CD14-positive monocyte (primary cell): ENCODE results near the gene IL11RA. TPM values are rescaled to one million over a fixed set of nuclear protein-coding genes. Genes with fewer than 3 reads are reported as not detected.
A peak's percentile ranks its signal among the peaks of the same experiment; 100 is the strongest.

Experiments
- DNase-seq, 3 donors: peaks; one replicate each; pipeline ENCODE4 v3.0.0-alpha.2; 2011 to 2022
- H2AFZ ChIP-seq: 2 replicates; pipeline ENCODE4 v1.6.0; 2012; ENCODE audit warnings: mild to moderate bottlenecking, low read depth, low read length, inconsistent platforms; ENCODE audit not compliant: insufficient read depth, poor library complexity, severe bottlenecking
- H3K27ac ChIP-seq, 2 donors: 1 replicate in 1 of 2; 2 replicates in 1 of 2; pipeline ENCODE4 v1.5.1; 2012 to 2013; ENCODE audit warnings: low read length in 2 of 2, control low read depth in 1 of 2, inconsistent platforms in 1 of 2, low read depth in 1 of 2, mild to moderate bottlenecking in 1 of 2
- H3K27me3 ChIP-seq, 2 donors: one replicate each; pipeline versions ENCODE4 v1.6.0 to v1.6.1; 2011 to 2013; ENCODE audit warnings: low read length in 2 of 2; ENCODE audit not compliant: control insufficient read depth in 2 of 2, insufficient read depth in 2 of 2
- H3K36me3 ChIP-seq, 2 donors: replicated peaks in 1 of 2; 1 replicate in 1 of 2; 2 replicates in 1 of 2; pipeline versions ENCODE4 v1.5.1 to v1.6.1; 2012 to 2013; ENCODE audit warnings: low read length in 2 of 2, control low read depth in 1 of 2, inconsistent platforms in 1 of 2, mild to moderate bottlenecking in 1 of 2; ENCODE audit not compliant: insufficient read depth in 2 of 2, control insufficient read depth in 1 of 2
- H3K4me1 ChIP-seq, 2 donors: 1 replicate in 1 of 2; 2 replicates in 1 of 2; pipeline versions ENCODE4 v1.5.1 to v1.6.1; 2012 to 2013; ENCODE audit warnings: low read length in 2 of 2, control low read depth in 1 of 2, inconsistent platforms in 1 of 2, mild to moderate bottlenecking in 1 of 2, moderate library complexity in 1 of 2; ENCODE audit not compliant: insufficient read depth in 2 of 2, control insufficient read depth in 1 of 2
- H3K4me2 ChIP-seq: replicated peaks from 2 replicates; pipeline ENCODE3; 2012; ENCODE audit warnings: low read length, moderate library complexity, mild to moderate bottlenecking; ENCODE audit not compliant: poor library complexity, severe bottlenecking; ENCODE audit errors: extremely low read depth
- H3K4me3 ChIP-seq, 3 experiments: fragments of 200-600 bp in 1 of 3; sonication (generic) in 1 of 3; replicated peaks in 1 of 3; 1 replicate in 2 of 3; 2 replicates in 1 of 3; pipeline ENCODE4 v1.5.1; 2011 to 2013; ENCODE audit warnings: low read length in 3 of 3, mild to moderate bottlenecking in 3 of 3, control low read depth in 2 of 3, low read depth in 2 of 3, inconsistent platforms in 1 of 3, moderate library complexity in 1 of 3
- H3K79me2 ChIP-seq: 2 replicates; pipeline ENCODE4 v1.6.0; 2012; ENCODE audit warnings: mild to moderate bottlenecking, control low read depth, inconsistent platforms, low read length, moderate library complexity; ENCODE audit not compliant: insufficient read depth
- H3K9ac ChIP-seq: 2 replicates; pipeline ENCODE4 v1.6.0; 2017; ENCODE audit warnings: low read length, mild to moderate bottlenecking; ENCODE audit not compliant: insufficient read depth, poor library complexity, severe bottlenecking
- H3K9me3 ChIP-seq, 2 donors: replicated peaks in 1 of 2; 1 replicate in 1 of 2; 2 replicates in 1 of 2; pipeline versions ENCODE4 v1.5.1 to v1.6.1; 2012 to 2013; ENCODE audit warnings: low read length in 2 of 2, control low read depth in 1 of 2; ENCODE audit not compliant: control insufficient read depth in 1 of 2, insufficient read depth in 1 of 2
- H4K20me1 ChIP-seq: 2 replicates; pipeline ENCODE4 v1.6.0; 2012; ENCODE audit warnings: mild to moderate bottlenecking, low read length, control low read depth, moderate library complexity; ENCODE audit not compliant: insufficient read depth
- H3K27ac Mint-ChIP-seq, 7 donors: one replicate each; pipeline ENCODE4 v1.8.0; 2020; ENCODE audit warnings: mild to moderate bottlenecking in 7 of 7, mixed read lengths in 7 of 7, moderate library complexity in 6 of 7, inconsistent platforms in 2 of 7
- H3K27me3 Mint-ChIP-seq, 3 donors: one replicate each; pipeline ENCODE4 v1.8.0; 2021 to 2022; ENCODE audit warnings: low read depth in 3 of 3, mild to moderate bottlenecking in 3 of 3, mixed read lengths in 3 of 3, moderate library complexity in 3 of 3, inconsistent platforms in 1 of 3
- H3K36me3 Mint-ChIP-seq, 2 donors: one replicate each; pipeline ENCODE4 v1.8.0; 2020; ENCODE audit warnings: mixed read lengths in 2 of 2, inconsistent platforms in 1 of 2, mild to moderate bottlenecking in 1 of 2
- H3K4me1 Mint-ChIP-seq: one replicate; pipeline ENCODE4 v1.8.0; 2020; ENCODE audit warnings: mild to moderate bottlenecking, mixed read lengths
- H3K4me3 Mint-ChIP-seq, 2 donors: one replicate each; pipeline ENCODE4 v1.8.0; 2020; ENCODE audit warnings: mild to moderate bottlenecking in 2 of 2, mixed read lengths in 2 of 2, moderate library complexity in 1 of 2
- H3K9me3 Mint-ChIP-seq, 7 donors: one replicate each; pipeline ENCODE4 v1.8.0; 2020 to 2022; ENCODE audit warnings: mixed read lengths in 7 of 7, mild to moderate bottlenecking in 6 of 7, moderate library complexity in 6 of 7, inconsistent platforms in 2 of 7
- WGBS: methylation state at CpG from one replicate; pipeline ENCODE4 v1.1.5; 2013; ENCODE audit warnings: missing lambda C conversion rate; ENCODE audit not compliant: insufficient coverage; 5-methylcytosine and 5-hydroxymethylcytosine counted together
- intact Hi-C, 2 donors: fragments of 100-400 bp; cut with micrococcal nuclease; formaldehyde crosslinking; loops; one replicate each; pipeline versions ENCODE4 v1.15.0 to v1.15.1; 2023
- polyA plus RNA-seq, 3 donors: library from polyadenylated mRNA; depleted of rRNA in 1 of 3; unstranded in 2 of 3; stranded (reverse) in 1 of 3; fragments of 300-500 nt in 2 of 3; fragments of >200 nt in 1 of 3; fragmentation: Illumina TruSeq in 2 of 3; gene quantifications; 1 replicate in 2 of 3; 2 replicates in 1 of 3; pipeline ENCODE4 v1.2.3, GENCODE V29; 2012 to 2021
- TF ChIP-seq, protein P1 (sequence below): fragments of 200-600 bp; IDR thresholded peaks from one replicate; pipeline ENCODE4 v1.8.0; 2022; ENCODE audit warnings: antibody characterized with exemption, mild to moderate bottlenecking

The IL11RA gene
- polyA plus RNA-seq, 3 donors = 2.8 to 39.1 (median 4.1) TPM

DNA sequence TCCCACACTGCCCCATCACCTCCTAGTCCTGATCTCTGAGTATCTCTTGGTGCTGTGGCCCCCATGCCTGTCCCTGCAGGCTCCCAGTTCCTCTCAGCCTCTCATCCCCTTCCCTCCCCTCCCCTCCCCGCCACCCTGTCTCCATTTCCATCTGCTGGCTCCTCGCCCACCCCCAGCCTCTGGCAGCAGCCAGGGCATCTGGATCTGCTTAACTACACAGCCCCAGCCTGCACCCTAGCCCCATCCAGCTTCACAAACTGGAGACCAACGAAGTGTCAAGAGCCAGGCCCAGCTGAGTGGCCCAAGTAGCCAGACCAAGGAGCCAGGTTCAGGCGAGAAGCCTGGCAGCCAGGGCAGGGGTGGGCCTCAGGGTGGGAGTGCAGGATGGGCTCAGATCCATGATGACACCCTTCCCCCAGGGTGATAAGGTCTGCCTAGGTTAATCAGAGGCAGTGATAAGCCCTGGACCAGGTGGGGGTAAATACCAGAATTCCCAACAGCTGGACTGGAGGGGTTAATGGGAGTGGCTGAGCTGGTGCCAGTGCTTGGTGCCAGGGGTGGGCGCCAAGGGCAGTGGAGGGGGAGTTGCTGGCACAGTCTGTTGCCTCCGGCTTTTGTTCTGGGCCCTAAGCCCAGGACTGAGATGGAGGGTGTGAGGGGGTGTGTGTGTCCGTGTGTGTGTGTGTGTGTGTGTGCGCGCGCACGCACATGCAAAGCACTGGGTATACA lies 2.5 kb downstream of the IL11RA start:
- DNase-seq = no peak
- H3K36me3 ChIP-seq = peaks cover 6 to 16% of the 10 kb centered on the region in 2 donors
- no peaks in the 10 kb centered on the region for H3K9me3 ChIP-seq
- H2AFZ ChIP-seq = no peak overlapping the region
- no peaks in the 10 kb centered on the region for H4K20me1 ChIP-seq
- no peaks in the 10 kb centered on the region for H3K27me3 ChIP-seq
- H3K79me2 ChIP-seq = no peaks in the 10 kb centered on the region
- no peak overlapping the region for H3K9ac ChIP-seq
- WGBS = 78% methylated on average over 6 of the region's 11 CpGs
- no peak overlapping the region for H3K27ac ChIP-seq
- intact Hi-C loops = no loop called here
- H3K4me2 ChIP-seq = no peak overlapping the region
- no peak overlapping the region for H3K4me3 ChIP-seq
- TF ChIP-seq, protein P1, sequence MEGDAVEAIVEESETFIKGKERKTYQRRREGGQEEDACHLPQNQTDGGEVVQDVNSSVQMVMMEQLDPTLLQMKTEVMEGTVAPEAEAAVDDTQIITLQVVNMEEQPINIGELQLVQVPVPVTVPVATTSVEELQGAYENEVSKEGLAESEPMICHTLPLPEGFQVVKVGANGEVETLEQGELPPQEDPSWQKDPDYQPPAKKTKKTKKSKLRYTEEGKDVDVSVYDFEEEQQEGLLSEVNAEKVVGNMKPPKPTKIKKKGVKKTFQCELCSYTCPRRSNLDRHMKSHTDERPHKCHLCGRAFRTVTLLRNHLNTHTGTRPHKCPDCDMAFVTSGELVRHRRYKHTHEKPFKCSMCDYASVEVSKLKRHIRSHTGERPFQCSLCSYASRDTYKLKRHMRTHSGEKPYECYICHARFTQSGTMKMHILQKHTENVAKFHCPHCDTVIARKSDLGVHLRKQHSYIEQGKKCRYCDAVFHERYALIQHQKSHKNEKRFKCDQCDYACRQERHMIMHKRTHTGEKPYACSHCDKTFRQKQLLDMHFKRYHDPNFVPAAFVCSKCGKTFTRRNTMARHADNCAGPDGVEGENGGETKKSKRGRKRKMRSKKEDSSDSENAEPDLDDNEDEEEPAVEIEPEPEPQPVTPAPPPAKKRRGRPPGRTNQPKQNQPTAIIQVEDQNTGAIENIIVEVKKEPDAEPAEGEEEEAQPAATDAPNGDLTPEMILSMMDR = no peak
- H3K4me1 ChIP-seq = peaks cover 5 to 10% of the 10 kb centered on the region in 2 donors
- Mint-ChIP-seq H3K4me3 (no peak overlapping the region), H3K4me1 (peaks cover 22% of the 10 kb centered on the region), H3K9me3 (peaks cover 0 to 4% (median 0%) of the 10 kb centered on the region in 7 donors), H3K27me3 (peaks cover 8 to 14% (median 8%) of the 10 kb centered on the region in 3 donors), H3K36me3 (peaks cover 17 to 25% of the 10 kb centered on the region in 2 donors), H3K27ac (peak overlapping the region in 1 of 7 donors; percentile 33)

DNA sequence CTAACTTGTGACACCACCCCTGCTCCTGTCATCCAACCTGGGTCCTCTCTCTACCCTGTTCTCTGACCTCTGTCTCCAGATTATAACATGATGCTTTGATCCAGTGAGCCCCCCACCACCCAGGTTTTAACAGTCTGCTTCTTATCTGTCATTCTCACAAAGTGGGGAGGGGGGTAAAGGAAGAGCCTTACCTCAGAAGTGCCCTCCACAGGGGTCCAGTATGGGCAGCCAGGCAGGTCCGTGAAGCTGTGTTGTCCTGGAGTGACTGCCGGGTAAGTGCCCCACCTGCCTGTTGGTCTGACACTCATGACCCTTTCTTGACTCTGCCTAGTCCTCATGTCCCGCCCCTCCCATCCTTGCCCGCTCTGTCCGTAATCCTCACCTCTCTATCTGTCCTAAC lies 3.4 kb downstream of the IL11RA start:
- no peak overlapping the region for H2AFZ ChIP-seq
- intact Hi-C loops = no loop called here
- no peak overlapping the region for H3K27ac ChIP-seq
- Mint-ChIP-seq H3K27me3 (peaks cover 8 to 14% (median 8%) of the 10 kb centered on the region in 3 donors), H3K9me3 (peaks cover 0 to 4% (median 0%) of the 10 kb centered on the region in 7 donors), H3K4me1 (peaks cover 22% of the 10 kb centered on the region), H3K4me3 (no peak overlapping the region), H3K36me3 (peaks cover 8 to 18% of the 10 kb centered on the region in 2 donors), H3K27ac (no peak overlapping the region)
- no peak overlapping the region for H3K4me3 ChIP-seq
- H3K36me3 ChIP-seq = peaks cover 0 to 7% of the 10 kb centered on the region in 2 donors
- 100% methylated on average over 4 of the region's 5 CpGs for WGBS
- H4K20me1 ChIP-seq = no peaks in the 10 kb centered on the region
- H3K9me3 ChIP-seq = no peaks in the 10 kb centered on the region
- H3K4me2 ChIP-seq = no peak overlapping the region
- DNase-seq = no peak
- TF ChIP-seq, protein P1 = no peak
- H3K79me2 ChIP-seq = no peaks in the 10 kb centered on the region
- no peaks in the 10 kb centered on the region for H3K27me3 ChIP-seq
- peaks cover 5 to 10% of the 10 kb centered on the region in 2 donors for H3K4me1 ChIP-seq
- no peak overlapping the region for H3K9ac ChIP-seq
